ENCODE results near the gene IL7R. TPM values are rescaled to one million over a fixed set of nuclear protein-coding genes. Genes with fewer than 3 reads are reported as not detected.
"Not testable (repeated sequence)": the region's sequence is repeated elsewhere in the genome, so short reads cannot be mapped to it uniquely, and the experiment has no call there.

The IL7R gene
- total RNA-seq, 2 experiments from 2014 or later = 136 to 142 TPM

GRCh38 chr5:35854248-35854647, 2.4 kb upstream of the IL7R start:
- H3K9me3 Mint-ChIP-seq = no peaks in the 10 kb centered on the region
- DNase-seq (peak; percentile 76), ATAC-seq (peak; percentile 43)
- H3K4me1 Mint-ChIP-seq (ENCODE audit: low read depth) = peaks cover 67% of the 10 kb centered on the region
- ChIA-PET POLR2A (interaction anchor here (0.8 to 15.5 kb wide), 28 partner anchors 9 to 203 kb away, joined by 3 to 253 read pairs (median 9); no protein-coding TSS in a partner anchor), CTCF (interaction anchor here (0.9 to 11.9 kb wide), 10 partner anchors 9 to 203 kb away, joined by 3 to 101 read pairs (median 8); no protein-coding TSS in a partner anchor)
- intact Hi-C loops (cut with micrococcal nuclease) = no loop called here
- H3K27ac Mint-ChIP-seq = peak overlapping the region; percentile 99
- TF ChIP-seq CTCF (IDR thresholded peaks at IDR 0.05) = no peak
- no peaks in the 10 kb centered on the region for H3K27me3 Mint-ChIP-seq
- peaks cover 86% of the 10 kb centered on the region for H3K36me3 Mint-ChIP-seq (ENCODE audit: low read depth)
- H3K4me3 Mint-ChIP-seq = peak overlapping the region; percentile 95

- H3K4me1 Mint-ChIP-seq (ENCODE audit: low read depth) = peaks cover 67% of the 10 kb centered on the region
- H3K27ac Mint-ChIP-seq = peak overlapping the region; percentile 99
- DNase-seq = no peak
- ATAC-seq = no peak
- no peak for TF ChIP-seq CTCF (IDR thresholded peaks at IDR 0.05)
- no peaks in the 10 kb centered on the region for H3K27me3 Mint-ChIP-seq
- ChIA-PET POLR2A (interaction anchor here (0.7 to 15.5 kb wide), 18 partner anchors 12 to 925 kb away, joined by 3 to 253 read pairs (median 30); no protein-coding TSS in a partner anchor), CTCF (interaction anchor here (0.9 to 11.9 kb wide), 10 partner anchors 8 to 204 kb away, joined by 3 to 101 read pairs (median 6); no protein-coding TSS in a partner anchor)
- H3K4me3 Mint-ChIP-seq = peak overlapping the region; percentile 95
- no peaks in the 10 kb centered on the region for H3K9me3 Mint-ChIP-seq
- intact Hi-C loops (cut with micrococcal nuclease) = loop anchor here (5.0 kb wide), 4 partner anchors 33 to 238 kb away; partner anchors contain the start of gene SPEF2
- peaks cover 91% of the 10 kb centered on the region for H3K36me3 Mint-ChIP-seq (ENCODE audit: low read depth)
These were observed 1.5 kb upstream of the IL7R start for GRCh38 chr5:35855187-35855586.

GRCh38 chr5:35856186-35856764, 416 bp upstream of the IL7R start:
- CTCF ChIA-PET = interaction anchor here (0.8 to 11.9 kb wide), 13 partner anchors 23 to 239 kb away, joined by 3 to 101 read pairs (median 4); partner anchors contain the start of gene SPEF2
- Mint-ChIP-seq H3K4me3 (peak overlapping the region; percentile 95), H3K27ac (peak overlapping the region; percentile 99), H3K4me1 (ENCODE audit: low read depth) (peaks cover 66% of the 10 kb centered on the region), H3K36me3 (ENCODE audit: low read depth) (peaks cover 93% of the 10 kb centered on the region)
- H3K27me3 Mint-ChIP-seq, ATAC-seq, H3K9me3 Mint-ChIP-seq: not testable (repeated sequence)
- intact Hi-C loops (cut with micrococcal nuclease) = loop anchor here (2.0 to 5.0 kb wide), 8 partner anchors 34 to 239 kb away; partner anchors contain the start of gene SPEF2
- POLR2A ChIA-PET = interaction anchor here (0.6 to 15.5 kb wide), 20 partner anchors 8 to 197 kb away, joined by 3 to 253 read pairs (median 26); no protein-coding TSS in a partner anchor
- peak; percentile 38 for DNase-seq

GRCh38 chr5:35857606-35858205, 1.0 kb downstream of the IL7R start:
- POLR2A ChIA-PET = interaction anchor here (0.8 to 15.5 kb wide), 18 partner anchors 13 to 207 kb away, joined by 3 to 253 read pairs (median 22); no protein-coding TSS in a partner anchor
- Mint-ChIP-seq H3K4me3 (peak overlapping the region; percentile 95), H3K27me3 (no peaks in the 10 kb centered on the region), H3K9me3 (no peaks in the 10 kb centered on the region), H3K4me1 (ENCODE audit: low read depth) (peaks cover 67% of the 10 kb centered on the region), H3K36me3 (ENCODE audit: low read depth) (peaks cover 95% of the 10 kb centered on the region), H3K27ac (peak overlapping the region; percentile 99)
- no peak for TF ChIP-seq CTCF (IDR thresholded peaks at IDR 0.05)
- ATAC-seq = no peak
- DNase-seq = no peak
- intact Hi-C loops (cut with micrococcal nuclease) = loop anchor here (2.0 to 5.0 kb wide), 8 partner anchors 35 to 240 kb away; partner anchors contain the start of gene SPEF2
- CTCF ChIA-PET = interaction anchor here (0.9 to 11.9 kb wide), 16 partner anchors 10 to 232 kb away, joined by 3 to 101 read pairs (median 4); no protein-coding TSS in a partner anchor

- H3K27ac Mint-ChIP-seq = peak overlapping the region; percentile 97
- ATAC-seq (peak; percentile 5), DNase-seq (no peak)
- peaks cover 75% of the 10 kb centered on the region for H3K4me1 Mint-ChIP-seq (ENCODE audit: low read depth)
- H3K27me3 Mint-ChIP-seq = no peaks in the 10 kb centered on the region
- TF ChIP-seq CTCF (IDR thresholded peaks at IDR 0.05) = no peak
- H3K9me3 Mint-ChIP-seq = no peaks in the 10 kb centered on the region
- intact Hi-C loops (cut with micrococcal nuclease) = loop anchor here (5.0 kb wide), 4 partner anchors 37 to 242 kb away; partner anchors contain the start of gene SPEF2
- POLR2A ChIA-PET = interaction anchor here (0.6 to 15.5 kb wide), 24 partner anchors 8 to 242 kb away, joined by 3 to 253 read pairs (median 6); partner anchors contain the start of gene SPEF2
- CTCF ChIA-PET = interaction anchor here (1.0 to 11.9 kb wide), 20 partner anchors 9 to 208 kb away, joined by 3 to 101 read pairs (median 4); no protein-coding TSS in a partner anchor
- H3K36me3 Mint-ChIP-seq (ENCODE audit: low read depth) = peaks cover 95% of the 10 kb centered on the region
- H3K4me3 Mint-ChIP-seq = peak overlapping the region; percentile 95
These were observed 2.5 kb downstream of the IL7R start for GRCh38 chr5:35859101-35859661.
